ENCODE measurements around the gene LEPROT.
"Not testable (repeated sequence)": the region's sequence is repeated elsewhere in the genome, so short reads cannot be mapped to it uniquely, and the experiment has no call there.

GRCh38 chr1:65455678-65456077, 35.2 kb downstream of the LEPROT start:
- TF ChIP-seq BCL11A (IDR thresholded peaks at IDR 0.05; ENCODE audit: low read depth, low read length); ZNF24 (IDR thresholded peaks at IDR 0.05); CHD4 (IDR thresholded peaks at IDR 0.05); CTCF (IDR thresholded peaks at IDR 0.05 in 2 of 3, conservative IDR thresholded peaks at IDR 0.05 in 1 of 3; ENCODE audit: control insufficient read depth in 2 of 3, extremely low read depth in 1 of 3, insufficient read depth in 1 of 3, low read depth in 3 of 3, low read length in 3 of 3): not testable (repeated sequence)
